H9 (cell line): ENCODE measurements around the gene ARHGAP26. TPM values are rescaled to one million over a fixed set of nuclear protein-coding genes. Genes with fewer than 3 reads are reported as not detected.

Source experiments
- DNase-seq: peaks from one replicate; pipeline ENCODE4 v3.0.0-alpha.2; 2017
- H2AFZ ChIP-seq: one replicate; pipeline ENCODE4 v1.6.1; 2013; ENCODE audit warnings: mild to moderate bottlenecking, low read length, control low read depth, moderate library complexity
- H2AK5ac ChIP-seq: 2 replicates; pipeline ENCODE4 v1.6.1; 2013; ENCODE audit warnings: low read length, control low read depth, mixed read lengths; ENCODE audit not compliant: insufficient read length
- H2BK120ac ChIP-seq: one replicate; pipeline ENCODE4 v1.6.1; 2013; ENCODE audit warnings: low read depth, mild to moderate bottlenecking, low read length, control low read depth, inconsistent platforms; ENCODE audit not compliant: poor library complexity, severe bottlenecking
- H2BK12ac ChIP-seq: 2 replicates; pipeline ENCODE4 v1.6.1; 2013; ENCODE audit warnings: low read length, control low read depth, mixed read lengths, low read depth; ENCODE audit not compliant: insufficient read length
- H2BK15ac ChIP-seq: 2 replicates; pipeline ENCODE4 v1.6.1; 2013; ENCODE audit warnings: low read depth, low read length, control low read depth
- H2BK20ac ChIP-seq: one replicate; pipeline ENCODE4 v1.6.1; 2013; ENCODE audit warnings: low read depth, mild to moderate bottlenecking, low read length, control low read depth, inconsistent platforms; ENCODE audit not compliant: poor library complexity, severe bottlenecking
- H2BK5ac ChIP-seq: 2 replicates; pipeline ENCODE4 v1.6.1; 2013; ENCODE audit warnings: low read length, control low read depth, mixed read lengths; ENCODE audit not compliant: insufficient read length
- H3K14ac ChIP-seq: 2 replicates; pipeline ENCODE4 v1.6.1; 2013; ENCODE audit warnings: low read length, control low read depth; ENCODE audit not compliant: insufficient read depth
- H3K18ac ChIP-seq: 2 replicates; pipeline ENCODE4 v1.6.1; 2013; ENCODE audit warnings: low read depth, mild to moderate bottlenecking, mixed read lengths, low read length, control low read depth; ENCODE audit not compliant: insufficient read length
- H3K23ac ChIP-seq: 2 replicates; pipeline ENCODE4 v1.6.1; 2013; ENCODE audit warnings: low read length, control low read depth, mixed read lengths, low read depth; ENCODE audit not compliant: insufficient read length
- H3K23me2 ChIP-seq: 2 replicates; pipeline ENCODE4 v1.6.1; 2013; ENCODE audit warnings: low read depth, mild to moderate bottlenecking, mixed read lengths, low read length, control low read depth; ENCODE audit not compliant: insufficient read length, poor library complexity, severe bottlenecking
- H3K27ac ChIP-seq: 2 replicates; pipeline ENCODE4 v1.5.1; 2013; ENCODE audit warnings: low read length, control low read depth, mixed read lengths, low read depth; ENCODE audit not compliant: insufficient read length
- H3K27me3 ChIP-seq: 2 replicates; pipeline ENCODE4 v1.6.1; 2013; ENCODE audit warnings: low read length, control low read depth, inconsistent platforms; ENCODE audit not compliant: insufficient read depth
- H3K4ac ChIP-seq: 2 replicates; pipeline ENCODE4 v1.6.1; 2013; ENCODE audit warnings: low read depth, mild to moderate bottlenecking, control low read depth, inconsistent platforms, low read length, moderate library complexity
- H3K4me1 ChIP-seq: 2 replicates; pipeline ENCODE4 v1.6.1; 2013; ENCODE audit warnings: low read length, control low read depth, inconsistent platforms; ENCODE audit not compliant: insufficient read depth
- H3K4me2 ChIP-seq: 2 replicates; pipeline ENCODE4 v1.6.1; 2013; ENCODE audit warnings: low read length, control low read depth, mixed read lengths; ENCODE audit not compliant: insufficient read length, insufficient read depth
- H3K56ac ChIP-seq: 2 replicates; pipeline ENCODE4 v1.6.1; 2013; ENCODE audit warnings: low read depth, mild to moderate bottlenecking, mixed read lengths, low read length, control low read depth; ENCODE audit not compliant: insufficient read length
- H3K79me1 ChIP-seq: 2 replicates; pipeline ENCODE4 v1.6.1; 2013; ENCODE audit warnings: low read depth, mild to moderate bottlenecking, moderate library complexity, low read length, control low read depth, inconsistent platforms; ENCODE audit not compliant: insufficient read depth, poor library complexity, severe bottlenecking
- H3K79me2 ChIP-seq: 2 replicates; pipeline ENCODE4 v1.6.1; 2013; ENCODE audit warnings: low read length, control low read depth, inconsistent platforms; ENCODE audit not compliant: insufficient read depth
- H3K9ac ChIP-seq: 2 replicates; pipeline ENCODE4 v1.6.1; 2013; ENCODE audit warnings: low read length, control low read depth, mixed read lengths; ENCODE audit not compliant: insufficient read length; ENCODE audit errors: extremely low read depth
- H3K9me3 ChIP-seq: one replicate; pipeline ENCODE4 v1.6.1; 2013; ENCODE audit warnings: low read depth, low read length, inconsistent platforms; ENCODE audit not compliant: control insufficient read depth
- H3T11ph ChIP-seq: one replicate; pipeline ENCODE4 v1.6.1; 2013; ENCODE audit warnings: mild to moderate bottlenecking, low read length, control low read depth, inconsistent platforms
- H4K20me1 ChIP-seq: one replicate; pipeline ENCODE4 v1.6.1; 2013; ENCODE audit not compliant: control insufficient read depth, insufficient read length, insufficient read depth
- H4K5ac ChIP-seq: 2 replicates; pipeline ENCODE4 v1.6.1; 2013; ENCODE audit warnings: low read depth, mild to moderate bottlenecking, mixed read lengths, low read length, control low read depth; ENCODE audit not compliant: insufficient read length
- H4K8ac ChIP-seq: replicated peaks from 2 replicates; pipeline ENCODE4 v1.6.1; 2013; ENCODE audit warnings: low read length, control low read depth, mixed read lengths, low read depth; ENCODE audit not compliant: insufficient read length
- H4K91ac ChIP-seq: 2 replicates; pipeline ENCODE4 v1.6.1; 2013; ENCODE audit warnings: low read depth, mild to moderate bottlenecking, moderate library complexity, mixed read lengths, low read length, control low read depth; ENCODE audit not compliant: insufficient read length
- H3K27ac Mint-ChIP-seq, 3 experiments: 2 replicates in 2 of 3; 3 replicates in 1 of 3; pipeline ENCODE4 v1.8.0; 2020 to 2021; ENCODE audit warnings: mixed read lengths in 3 of 3, mild to moderate bottlenecking in 1 of 3, moderate library complexity in 1 of 3
- H3K27me3 Mint-ChIP-seq: 2 replicates; pipeline ENCODE4 v1.8.0; 2021; ENCODE audit warnings: low read depth, mild to moderate bottlenecking, moderate library complexity, mixed read lengths
- H3K36me3 Mint-ChIP-seq, 3 experiments: 2 replicates in 2 of 3; 3 replicates in 1 of 3; pipeline ENCODE4 v1.8.0; 2020 to 2021; ENCODE audit warnings: low read depth in 3 of 3, mixed read lengths in 3 of 3; ENCODE audit not compliant: insufficient read depth in 1 of 3
- H3K4me1 Mint-ChIP-seq, 2 experiments: 2 replicates each; pipeline ENCODE4 v1.8.0; 2020; ENCODE audit warnings: mixed read lengths in 2 of 2
- H3K4me3 Mint-ChIP-seq, 2 experiments: 2 replicates in 1 of 2; 3 replicates in 1 of 2; pipeline ENCODE4 v1.8.0; 2020 to 2021; ENCODE audit warnings: mild to moderate bottlenecking in 2 of 2, mixed read lengths in 2 of 2, moderate library complexity in 1 of 2
- H3K9me3 Mint-ChIP-seq, 2 experiments: 2 replicates in 1 of 2; 3 replicates in 1 of 2; pipeline ENCODE4 v1.8.0; 2020; ENCODE audit warnings: mild to moderate bottlenecking in 2 of 2, mixed read lengths in 2 of 2, moderate library complexity in 1 of 2
- WGBS: extraction: QIAGEN DNeasy Blood & Tissue Kit; methylation state at CpG from one replicate; pipeline ENCODE4 v1.1.7; 2013; ENCODE audit warnings: missing lambda C conversion rate, low lambda C conversion rate, mixed read lengths; ENCODE audit not compliant: insufficient read length; ENCODE audit errors: extremely low coverage; 5-methylcytosine and 5-hydroxymethylcytosine counted together
- total RNA-seq: library from RNA; stranded (reverse); gene quantifications from 2 replicates; pipeline ENCODE4 v1.2.1, GENCODE V29; 2021
- TF ChIP-seq, protein P1 (sequence below): fragments of 200-600 bp; sonication (generic); conservative IDR thresholded peaks from 3 replicates; pipeline ENCODE4 v1.8.0; 2021; ENCODE audit warnings: antibody characterized with exemption, mild to moderate bottlenecking

The ARHGAP26 gene
- total RNA-seq, 1 experiment from 2014 or later = 13.8 TPM

- no peak overlapping the region for H3K4me2 ChIP-seq
- H3K27ac Mint-ChIP-seq = peak overlapping the region in 2 of 3 experiments; percentile 18 to 53; a peak in 3 of 7 replicates
- DNase-seq = no peak
Observed at GRCh38 chr5:143134269-143134668, 364.1 kb downstream of the ARHGAP26 start.

More at GRCh38 chr5:143134269-143134668, 364.1 kb downstream of the ARHGAP26 start:
- no peak overlapping the region for H3K56ac ChIP-seq
- no peak overlapping the region for H2BK5ac ChIP-seq
- Mint-ChIP-seq H3K4me3 (no peak overlapping the region), H3K36me3 (0 out of 7 replicates have a peak, but pooled peaks cover 0 to 2% (median 0%) of the 10 kb centered on the region in 3 experiments), H3K9me3 (no peaks in the 10 kb centered on the region), H3K27me3 (no peaks in the 10 kb centered on the region), H3K4me1 (peaks cover 12 to 18% of the 10 kb centered on the region in 2 experiments)
- H3K4me1 ChIP-seq = no peaks in the 10 kb centered on the region
- H2BK20ac ChIP-seq = no peak overlapping the region
- no peaks in the 10 kb centered on the region for H3K9me3 ChIP-seq
- no peak overlapping the region for H2BK120ac ChIP-seq
- H3K27me3 ChIP-seq = no peaks in the 10 kb centered on the region
- H2AFZ ChIP-seq = no peak overlapping the region
- no peak overlapping the region for H3K23ac ChIP-seq
- H3K23me2 ChIP-seq = no peaks in the 10 kb centered on the region
- no peak overlapping the region for H3K18ac ChIP-seq
- no peaks in the 10 kb centered on the region for H3K79me2 ChIP-seq
- no peak overlapping the region for H3K4ac ChIP-seq
- no peak overlapping the region for H3K27ac ChIP-seq
- H4K5ac ChIP-seq = no peak overlapping the region
- no CpG with 5 or more reads among the region's 3 CpGs for WGBS
- no peak overlapping the region for H2BK12ac ChIP-seq
- H3K14ac ChIP-seq = no peak overlapping the region
- H3T11ph ChIP-seq = no peak overlapping the region
- TF ChIP-seq, protein P1, sequence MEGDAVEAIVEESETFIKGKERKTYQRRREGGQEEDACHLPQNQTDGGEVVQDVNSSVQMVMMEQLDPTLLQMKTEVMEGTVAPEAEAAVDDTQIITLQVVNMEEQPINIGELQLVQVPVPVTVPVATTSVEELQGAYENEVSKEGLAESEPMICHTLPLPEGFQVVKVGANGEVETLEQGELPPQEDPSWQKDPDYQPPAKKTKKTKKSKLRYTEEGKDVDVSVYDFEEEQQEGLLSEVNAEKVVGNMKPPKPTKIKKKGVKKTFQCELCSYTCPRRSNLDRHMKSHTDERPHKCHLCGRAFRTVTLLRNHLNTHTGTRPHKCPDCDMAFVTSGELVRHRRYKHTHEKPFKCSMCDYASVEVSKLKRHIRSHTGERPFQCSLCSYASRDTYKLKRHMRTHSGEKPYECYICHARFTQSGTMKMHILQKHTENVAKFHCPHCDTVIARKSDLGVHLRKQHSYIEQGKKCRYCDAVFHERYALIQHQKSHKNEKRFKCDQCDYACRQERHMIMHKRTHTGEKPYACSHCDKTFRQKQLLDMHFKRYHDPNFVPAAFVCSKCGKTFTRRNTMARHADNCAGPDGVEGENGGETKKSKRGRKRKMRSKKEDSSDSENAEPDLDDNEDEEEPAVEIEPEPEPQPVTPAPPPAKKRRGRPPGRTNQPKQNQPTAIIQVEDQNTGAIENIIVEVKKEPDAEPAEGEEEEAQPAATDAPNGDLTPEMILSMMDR = no peak
- no peaks in the 10 kb centered on the region for H4K20me1 ChIP-seq
- H3K9ac ChIP-seq = no peak overlapping the region
- no peak overlapping the region for H2AK5ac ChIP-seq
- H4K91ac ChIP-seq = no peak overlapping the region
- no peak overlapping the region for H2BK15ac ChIP-seq
- H3K79me1 ChIP-seq = no peaks in the 10 kb centered on the region
- no peak overlapping the region for H4K8ac ChIP-seq
